HFF-Myc (cell line): ENCODE measurements around the gene KRTAP5-3.
A peak's percentile ranks its signal among the peaks of the same experiment; 100 is the strongest.

Experiments used
- DNase-seq: peaks from one replicate; pipeline ENCODE4 v3.0.0-alpha.2; 2011; ENCODE audit warnings: low read depth; ENCODE audit errors: extremely low read depth
- H3K4me3 ChIP-seq: replicated peaks from 2 replicates; pipeline ENCODE4 v1.5.1; 2011; ENCODE audit warnings: low read depth, mild to moderate bottlenecking, control low read depth, low read length
- CTCF ChIP-seq: IDR thresholded peaks from 2 replicates; pipeline ENCODE4 v1.5.1; 2012; ENCODE audit warnings: mild to moderate bottlenecking, low read depth, low read length, control low read depth; ENCODE audit errors: missing control alignments

KRTAP5-3 gene

GRCh38 chr11:1570896-1571759, 37.1 kb downstream of the KRTAP5-3 start:
- no peak for DNase-seq

GRCh38 chr11:1570531-1570895, 37.8 kb downstream of the KRTAP5-3 start:
- TF ChIP-seq CTCF = no peak
- no peak for DNase-seq

More at GRCh38 chr11:1570896-1571759, 37.1 kb downstream of the KRTAP5-3 start:
- TF ChIP-seq CTCF = no peak
- peak overlapping the region; percentile 45 for H3K4me3 ChIP-seq

GRCh38 chr11:1570001-1570453, 38.2 kb downstream of the KRTAP5-3 start:
- no peak overlapping the region for H3K4me3 ChIP-seq
- TF ChIP-seq CTCF = no peak
- DNase-seq = no peak

More at GRCh38 chr11:1570531-1570895, 37.8 kb downstream of the KRTAP5-3 start:
- H3K4me3 ChIP-seq = no peak overlapping the region; the same call in 1 of the 2 replicates

DNA sequence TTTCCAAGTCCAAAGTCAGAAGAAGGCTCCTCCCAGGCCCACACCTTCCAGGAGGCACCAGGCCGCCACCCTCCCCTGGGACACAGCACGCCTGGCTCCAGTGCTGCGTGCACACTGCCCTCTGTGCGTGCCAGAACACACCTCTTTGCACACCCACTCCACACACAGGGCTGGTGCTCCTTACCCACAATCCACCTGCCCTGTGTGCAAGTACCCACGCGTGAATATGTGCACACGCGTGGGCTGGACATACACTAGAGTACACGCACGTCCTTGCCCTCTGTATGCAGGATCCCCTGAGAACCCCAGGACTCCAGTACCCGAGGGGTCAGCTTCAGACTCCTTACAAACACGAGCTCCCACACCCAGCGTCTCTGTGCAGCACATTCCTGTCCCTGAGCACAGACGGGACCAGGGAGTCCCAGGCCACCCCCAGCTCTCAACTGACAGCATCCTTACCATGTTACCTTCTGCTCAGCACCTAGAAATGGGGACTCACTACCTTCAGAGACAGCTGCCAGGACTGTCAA, 38.9 kb downstream of the KRTAP5-3 start:
- H3K4me3 ChIP-seq = no peak overlapping the region
- DNase-seq = no peak
- TF ChIP-seq CTCF = no peak

GRCh38 chr11:1568441-1568911, 39.8 kb downstream of the KRTAP5-3 start:
- H3K4me3 ChIP-seq = no peak overlapping the region
- DNase-seq = no peak
- no peak for TF ChIP-seq CTCF

GRCh38 chr11:1567721-1568100, 40.6 kb downstream of the KRTAP5-3 start:
- no peak for TF ChIP-seq CTCF
- DNase-seq = no peak
- no peak overlapping the region for H3K4me3 ChIP-seq
